Fibroblast of villous mesenchyme (primary cell): Measurements from ENCODE around the gene LGALS3BP. TPM values are rescaled to one million over a fixed set of nuclear protein-coding genes. Genes with fewer than 3 reads are reported as not detected.

Source experiments
- DNase-seq: peaks from one replicate; pipeline ENCODE4 v3.0.0-alpha.2; 2010; ENCODE audit warnings: low read depth
- H3K4me3 ChIP-seq: 2 replicates; pipeline ENCODE4 v1.5.1; 2011; ENCODE audit warnings: low read depth, mild to moderate bottlenecking, low read length
- CTCF ChIP-seq: IDR thresholded peaks from 2 replicates; pipeline ENCODE4 v1.5.1; 2012; ENCODE audit warnings: low read depth, mild to moderate bottlenecking, low read length; ENCODE audit not compliant: insufficient read depth
- total RNA-seq: library from RNA; depleted of rRNA; stranded (reverse); fragments of >200 nt; gene quantifications from 2 replicates; pipeline ENCODE4 v1.2.3, GENCODE V29; 2012

Gene LGALS3BP
- total RNA-seq, 1 donor, result 297 TPM

GRCh38 chr17:78925234-78925633 lies 54.5 kb downstream of the LGALS3BP start, which contains the start of gene TIMP2:
TIMP2 (minus strand) TSS chr17:78925387; CDS start chr17:78925088, 299 bp downstream.
- peak within 1 kb of the TSS; percentile 88 for H3K4me3 ChIP-seq
- peak; percentile 89 for DNase-seq
- peak; percentile 12 for TF ChIP-seq CTCF

GRCh38 chr17:78924481-78925151 lies 55.1 kb downstream of the LGALS3BP start:
- DNase-seq, result no peak
- no peak for TF ChIP-seq CTCF
- peak overlapping the region; percentile 88 for H3K4me3 ChIP-seq

GRCh38 chr17:78923660-78924453 lies 55.9 kb downstream of the LGALS3BP start:
- no peak for TF ChIP-seq CTCF
- peak overlapping the region; percentile 88 for H3K4me3 ChIP-seq
- no peak for DNase-seq

- no peak for TF ChIP-seq CTCF
- DNase-seq, result no peak
- H3K4me3 ChIP-seq, result peak overlapping the region; percentile 88
Observed at GRCh38 chr17:78922816-78923498, 56.8 kb downstream of the LGALS3BP start.

GRCh38 chr17:78921437-78921971 lies 58.2 kb downstream of the LGALS3BP start:
- H3K4me3 ChIP-seq, result no peak overlapping the region
- no peak for TF ChIP-seq CTCF
- no peak for DNase-seq

Other genes with a start within 250 kb of the LGALS3BP start
- 16.4 and 19.4 TPM in 2 replicates for gene CYTH1, start 197.7 kb downstream of the LGALS3BP start, total RNA-seq
- gene USP36, start 139.1 kb downstream of the LGALS3BP start, total RNA-seq, result 32.4 and 33.5 TPM in 2 replicates
- gene CEP295NL, start 76.7 kb downstream of the LGALS3BP start, total RNA-seq, result 3.9 and 5.6 TPM in 2 replicates
- 157 and 189 TPM in 2 replicates for gene TIMP2, start 54.5 kb downstream of the LGALS3BP start, total RNA-seq
- gene CANT1, start 29.8 kb upstream of the LGALS3BP start, total RNA-seq, result 49.6 and 63.9 TPM in 2 replicates
- 28.3 and 63.5 TPM in 2 replicates for gene C1QTNF1, start 44.2 kb upstream of the LGALS3BP start, total RNA-seq
- 9.0 and 11.2 TPM in 2 replicates for gene ENGASE, start 94.9 kb upstream of the LGALS3BP start, total RNA-seq